ENCODE results near the gene NME7. TPM values are rescaled to one million over a fixed set of nuclear protein-coding genes. Genes with fewer than 3 reads are reported as not detected.

The NME7 gene
- total RNA-seq, 6 experiments from 2014 or later = 16.0 to 22.2 (median 18.7) TPM

GRCh38 chr1:169106921-169107602, 260.5 kb downstream of the NME7 start:
- peaks cover 10% of the 10 kb centered on the region; the same call in 1 of the 2 replicates for H3K27me3 Mint-ChIP-seq (ENCODE audit: insufficient read depth)
- peak overlapping the region; percentile 91 for H3K4me3 Mint-ChIP-seq
- peaks cover 46% of the 10 kb centered on the region for H3K4me1 Mint-ChIP-seq (ENCODE audit: low read depth)
- TF ChIP-seq, protein P1, sequence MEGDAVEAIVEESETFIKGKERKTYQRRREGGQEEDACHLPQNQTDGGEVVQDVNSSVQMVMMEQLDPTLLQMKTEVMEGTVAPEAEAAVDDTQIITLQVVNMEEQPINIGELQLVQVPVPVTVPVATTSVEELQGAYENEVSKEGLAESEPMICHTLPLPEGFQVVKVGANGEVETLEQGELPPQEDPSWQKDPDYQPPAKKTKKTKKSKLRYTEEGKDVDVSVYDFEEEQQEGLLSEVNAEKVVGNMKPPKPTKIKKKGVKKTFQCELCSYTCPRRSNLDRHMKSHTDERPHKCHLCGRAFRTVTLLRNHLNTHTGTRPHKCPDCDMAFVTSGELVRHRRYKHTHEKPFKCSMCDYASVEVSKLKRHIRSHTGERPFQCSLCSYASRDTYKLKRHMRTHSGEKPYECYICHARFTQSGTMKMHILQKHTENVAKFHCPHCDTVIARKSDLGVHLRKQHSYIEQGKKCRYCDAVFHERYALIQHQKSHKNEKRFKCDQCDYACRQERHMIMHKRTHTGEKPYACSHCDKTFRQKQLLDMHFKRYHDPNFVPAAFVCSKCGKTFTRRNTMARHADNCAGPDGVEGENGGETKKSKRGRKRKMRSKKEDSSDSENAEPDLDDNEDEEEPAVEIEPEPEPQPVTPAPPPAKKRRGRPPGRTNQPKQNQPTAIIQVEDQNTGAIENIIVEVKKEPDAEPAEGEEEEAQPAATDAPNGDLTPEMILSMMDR (IDR thresholded peaks at IDR 0.05) = no peak
- peak; percentile 33 for DNase-seq
- peak overlapping the region; percentile 97 for H3K27ac Mint-ChIP-seq
- no peaks in the 10 kb centered on the region for H3K9me3 Mint-ChIP-seq
- H3K36me3 Mint-ChIP-seq (ENCODE audit: low read depth) = peaks cover 5% of the 10 kb centered on the region

DNA sequence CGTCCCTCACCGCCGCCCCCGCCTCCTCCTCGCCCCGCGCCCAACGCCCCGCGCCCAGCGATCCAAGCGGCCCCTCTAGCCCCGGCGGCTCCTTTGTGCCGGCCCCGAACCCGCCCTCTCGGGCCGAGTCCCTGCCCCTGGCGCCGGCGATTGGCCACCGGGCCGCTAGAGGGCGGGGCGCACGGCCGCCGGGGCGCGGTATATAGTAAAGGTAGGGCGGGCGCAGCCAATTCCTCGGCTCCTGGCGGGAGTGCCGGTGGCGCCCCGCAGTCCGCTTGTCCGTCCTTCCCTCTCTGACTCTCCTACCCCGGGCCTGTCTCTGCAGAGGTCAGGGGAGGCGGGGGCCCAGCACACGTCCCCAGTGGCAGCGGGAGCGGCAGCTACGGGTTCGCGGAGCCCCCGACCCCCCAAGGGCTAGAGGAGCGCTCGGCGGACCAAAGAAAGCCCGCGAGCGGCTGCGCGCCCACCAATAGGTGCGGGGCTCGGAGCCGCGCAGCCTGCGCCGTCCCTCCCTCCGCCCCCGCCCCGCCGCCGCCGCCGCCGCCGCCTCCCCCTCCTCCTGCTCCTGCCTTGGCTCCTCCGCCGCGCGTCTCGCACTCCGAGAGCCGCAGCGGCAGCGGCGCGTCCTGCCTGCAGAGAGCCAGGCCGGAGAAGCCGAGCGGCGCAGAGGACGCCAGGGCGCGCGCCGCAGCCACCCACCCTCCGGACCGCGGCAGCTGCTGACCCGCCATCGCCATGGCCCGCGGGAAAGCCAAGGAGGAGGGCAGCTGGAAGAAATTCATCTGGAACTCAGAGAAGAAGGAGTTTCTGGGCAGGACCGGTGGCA, 261.3 kb downstream of the NME7 start, which contains the start of gene ATP1B1:
Gene ATP1B1, plus strand, starts transcription at position 596 of the 826 bp plus-strand sequence. Its CDS starts 140 bp downstream, at position 736.
- peaks cover 10% of the 10 kb centered on the region; the same call in 1 of the 2 replicates for H3K27me3 Mint-ChIP-seq (ENCODE audit: insufficient read depth)
- H3K9me3 Mint-ChIP-seq = no peaks in the 10 kb centered on the region
- TF ChIP-seq, protein P1 (IDR thresholded peaks at IDR 0.05) = peak; percentile 91
- H3K4me3 Mint-ChIP-seq = peak within 1 kb of the TSS; percentile 91
- peak; percentile 71 for DNase-seq
- peak within 1 kb of the TSS; percentile 97 for H3K27ac Mint-ChIP-seq
- peaks cover 38% of the 10 kb centered on the region for H3K4me1 Mint-ChIP-seq (ENCODE audit: low read depth)
- H3K36me3 Mint-ChIP-seq (ENCODE audit: low read depth) = no peaks in the 10 kb centered on the region

GRCh38 chr1:169105434-169106094, 262.0 kb downstream of the NME7 start:
- DNase-seq = no peak
- Mint-ChIP-seq H3K27ac (no peak overlapping the region), H3K27me3 (ENCODE audit: insufficient read depth) (peaks cover 10% of the 10 kb centered on the region; the same call in 1 of the 2 replicates)

GRCh38 chr1:169105087-169105433, 262.5 kb downstream of the NME7 start:
- H3K4me3 Mint-ChIP-seq = peak overlapping the region; percentile 69
- peaks cover 26% of the 10 kb centered on the region for H3K4me1 Mint-ChIP-seq (ENCODE audit: low read depth)
- H3K27me3 Mint-ChIP-seq (ENCODE audit: insufficient read depth) = peaks cover 10% of the 10 kb centered on the region; the same call in 1 of the 2 replicates
- H3K36me3 Mint-ChIP-seq (ENCODE audit: low read depth) = no peaks in the 10 kb centered on the region
- no peaks in the 10 kb centered on the region for H3K9me3 Mint-ChIP-seq
- TF ChIP-seq, protein P1 (IDR thresholded peaks at IDR 0.05) = no peak
- no peak overlapping the region for H3K27ac Mint-ChIP-seq
- no peak for DNase-seq

More at GRCh38 chr1:169105434-169106094, 262.0 kb downstream of the NME7 start:
- no peaks in the 10 kb centered on the region for H3K36me3 Mint-ChIP-seq (ENCODE audit: low read depth)
- TF ChIP-seq, protein P1 (IDR thresholded peaks at IDR 0.05) = no peak
- H3K9me3 Mint-ChIP-seq = no peaks in the 10 kb centered on the region
- peak overlapping the region; percentile 69 for H3K4me3 Mint-ChIP-seq
- H3K4me1 Mint-ChIP-seq (ENCODE audit: low read depth) = peaks cover 31% of the 10 kb centered on the region

DNA sequence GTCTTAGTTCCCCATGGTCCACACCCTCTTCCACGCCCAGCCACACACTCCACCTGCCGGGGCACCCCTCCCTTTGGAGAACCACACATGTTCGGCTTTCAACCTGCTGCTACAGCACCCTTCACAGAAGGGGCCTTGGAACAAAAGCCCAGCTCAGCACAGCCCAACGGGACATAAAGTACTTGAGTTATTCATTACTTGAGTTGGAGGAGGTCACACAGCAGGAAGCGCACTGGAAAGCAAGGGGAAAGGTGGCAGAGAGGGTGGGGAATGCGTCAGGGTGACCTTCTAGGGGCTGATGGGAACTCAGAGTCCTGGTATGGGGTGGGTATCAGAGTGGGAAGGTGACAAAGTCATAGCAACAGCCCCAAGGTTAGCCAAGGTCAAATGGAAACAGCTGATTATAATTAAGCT, 264.1 kb downstream of the NME7 start:
- no peak overlapping the region for H3K4me3 Mint-ChIP-seq
- peaks cover 10% of the 10 kb centered on the region for H3K4me1 Mint-ChIP-seq (ENCODE audit: low read depth)
- TF ChIP-seq, protein P1 (IDR thresholded peaks at IDR 0.05) = no peak
- no peak for DNase-seq
- no peak overlapping the region for H3K27ac Mint-ChIP-seq
- no peaks in the 10 kb centered on the region for H3K9me3 Mint-ChIP-seq
- no peaks in the 10 kb centered on the region for H3K36me3 Mint-ChIP-seq (ENCODE audit: low read depth)
- H3K27me3 Mint-ChIP-seq (ENCODE audit: insufficient read depth) = peaks cover 10% of the 10 kb centered on the region; the same call in 1 of the 2 replicates
